HEK293 (cell line): ENCODE results near the gene KIAA0513.

Experiments used
- CTCF ChIA-PET: fragments of 350-600 bp; formaldehyde crosslinking; extraction: SDS; loops from one replicate; lab custom pipeline; 2021; ENCODE audit warnings: antibody characterized with exemption; lab: Yijun Ruan, JAX
- POLR2A ChIA-PET: fragments of 300-600 bp; formaldehyde crosslinking; extraction: SDS; loops from one replicate; lab custom pipeline; 2020; ENCODE audit warnings: antibody characterized with exemption, inconsistent platforms; lab: Yijun Ruan, JAX
- H3K27ac ChIP-seq: fragments of 200-500 bp; sonication (Bioruptor generic); 2 replicates; pipeline ENCODE4 v1.5.1; 2014; ENCODE audit warnings: low read depth, low read length, control low read depth, inconsistent platforms; ENCODE audit errors: extremely low read depth
- H3K36me3 ChIP-seq, 2 experiments: fragments of 200-500 bp in 1 of 2; sonication (Bioruptor generic) in 1 of 2; 1 replicate in 1 of 2; 2 replicates in 1 of 2; pipeline ENCODE4 v1.5.1; 2014 to 2017; ENCODE audit warnings: inconsistent platforms in 2 of 2, low read length in 2 of 2; ENCODE audit not compliant: control insufficient read depth in 2 of 2, insufficient read depth in 1 of 2
- H3K4me1 ChIP-seq: fragments of 200-500 bp; sonication (Bioruptor generic); 2 replicates; pipeline ENCODE4 v1.5.1; 2014; ENCODE audit warnings: mild to moderate bottlenecking, low read length, inconsistent platforms; ENCODE audit not compliant: control insufficient read depth, insufficient read depth
- H3K4me3 ChIP-seq: 2 replicates; pipeline ENCODE4 v1.5.1; 2011; ENCODE audit warnings: low read depth, mild to moderate bottlenecking, control low read depth, low read length, moderate library complexity
- H3K9me3 ChIP-seq: fragments of 200-500 bp; sonication (Bioruptor generic); 2 replicates; pipeline ENCODE4 v1.5.1; 2014; ENCODE audit warnings: low read depth, low read length, inconsistent platforms; ENCODE audit not compliant: control insufficient read depth, insufficient read depth
- HOXA7 ChIP-seq: sonication (generic); formaldehyde crosslinking; IDR thresholded peaks from 2 replicates; pipeline ENCODE4 v1.8.1; 2022; ENCODE audit warnings: missing genetic modification reagents, borderline replicate concordance
- KLF10 ChIP-seq: fragments of 450-650 bp; IDR thresholded peaks from 2 replicates; pipeline ENCODE4 v1.5.1; 2018; ENCODE audit warnings: missing biosample characterization, mild to moderate bottlenecking, missing genetic modification characterization
- SALL2 ChIP-seq: fragments of 450-650 bp; formaldehyde crosslinking; IDR thresholded peaks from 2 replicates; pipeline ENCODE4 v1.5.0; 2017; ENCODE audit warnings: missing biosample characterization, mild to moderate bottlenecking, missing genetic modification characterization, borderline replicate concordance
- TCF7L2 ChIP-seq: IDR thresholded peaks from 2 replicates; pipeline ENCODE4 v1.6.1; 2011; ENCODE audit warnings: low read depth, mild to moderate bottlenecking, inconsistent platforms, low read length, moderate library complexity, borderline replicate concordance
- TSHZ1 ChIP-seq: fragments of 450-650 bp; formaldehyde crosslinking; IDR thresholded peaks from 2 replicates; pipeline ENCODE4 v1.5.1; 2016; ENCODE audit warnings: missing biosample characterization, missing genetic modification characterization, borderline replicate concordance
- YY1 ChIP-seq: fragments of 450-650 bp; formaldehyde crosslinking; IDR thresholded peaks from 2 replicates; pipeline ENCODE4 v1.5.1; 2018; ENCODE audit warnings: missing biosample characterization, missing genetic modification characterization
- ZNF10 ChIP-seq: fragments of 450-650 bp; formaldehyde crosslinking; IDR thresholded peaks from 2 replicates; pipeline ENCODE4 v1.5.1; 2017; ENCODE audit warnings: missing biosample characterization, missing genetic modification characterization
- ZNF133 ChIP-seq: fragments of 450-650 bp; formaldehyde crosslinking; IDR thresholded peaks from 2 replicates; pipeline ENCODE4 v1.5.1; 2016; ENCODE audit warnings: missing biosample characterization, missing genetic modification characterization
- ZNF16 ChIP-seq: fragments of 450-650 bp; formaldehyde crosslinking; IDR thresholded peaks from 2 replicates; pipeline ENCODE4 v1.5.1; 2016; ENCODE audit warnings: low read depth, missing biosample characterization, missing genetic modification characterization
- ZNF202 ChIP-seq: fragments of 450-650 bp; formaldehyde crosslinking; IDR thresholded peaks from 2 replicates; pipeline ENCODE4 v1.5.1; 2016; ENCODE audit warnings: missing biosample characterization, missing genetic modification characterization, borderline replicate concordance
- ZNF23 ChIP-seq: fragments of 450-650 bp; formaldehyde crosslinking; IDR thresholded peaks from 2 replicates; pipeline ENCODE4 v1.5.1; 2016; ENCODE audit warnings: missing biosample characterization, missing genetic modification characterization, borderline replicate concordance
- ZNF24 ChIP-seq: fragments of 450-650 bp; formaldehyde crosslinking; IDR thresholded peaks from 2 replicates; pipeline ENCODE4 v1.5.1; 2016; ENCODE audit warnings: missing biosample characterization, missing genetic modification characterization
- ZNF248 ChIP-seq: fragments of 450-650 bp; formaldehyde crosslinking; IDR thresholded peaks from 2 replicates; pipeline ENCODE4 v1.5.1; 2017; ENCODE audit warnings: missing biosample characterization, missing genetic modification characterization
- ZNF274 ChIP-seq, 2 experiments: fragments of 200-500 bp in 1 of 2; fragments of 450-650 bp in 1 of 2; sonication (Bioruptor generic) in 1 of 2; formaldehyde crosslinking in 1 of 2; IDR thresholded peaks; 2 replicates each; pipeline versions ENCODE4 v1.5.1 to v1.6.1; 2014 to 2016; ENCODE audit warnings: borderline replicate concordance in 1 of 2, inconsistent platforms in 1 of 2, low read length in 1 of 2, missing biosample characterization in 1 of 2, missing genetic modification characterization in 1 of 2
- ZNF341 ChIP-seq: fragments of 450-650 bp; formaldehyde crosslinking; IDR thresholded peaks from 2 replicates; pipeline ENCODE4; 2016; ENCODE audit warnings: low read depth, missing biosample characterization, missing genetic modification characterization
- ZNF423 ChIP-seq: fragments of 450-650 bp; formaldehyde crosslinking; IDR thresholded peaks from 2 replicates; pipeline ENCODE4 v1.5.1; 2016; ENCODE audit warnings: missing biosample characterization, missing genetic modification characterization
- ZNF473 ChIP-seq: fragments of 450-650 bp; formaldehyde crosslinking; IDR thresholded peaks from 2 replicates; pipeline ENCODE4 v1.5.1; 2017; ENCODE audit warnings: missing biosample characterization, missing genetic modification characterization
- ZNF521 ChIP-seq: fragments of 450-650 bp; formaldehyde crosslinking; IDR thresholded peaks from 2 replicates; pipeline ENCODE4 v1.5.1; 2017; ENCODE audit warnings: missing biosample characterization, mild to moderate bottlenecking, missing genetic modification characterization
- ZNF549 ChIP-seq: fragments of 450-650 bp; IDR thresholded peaks from 2 replicates; pipeline ENCODE4 v1.5.1; 2018; ENCODE audit warnings: missing biosample characterization, missing genetic modification characterization, mild to moderate bottlenecking, inconsistent platforms, moderate library complexity
- ZNF585B ChIP-seq: fragments of 450-650 bp; formaldehyde crosslinking; IDR thresholded peaks from 2 replicates; pipeline ENCODE4 v1.5.1; 2016; ENCODE audit warnings: missing biosample characterization, missing genetic modification characterization
- ZNF654 ChIP-seq: fragments of 450-650 bp; formaldehyde crosslinking; IDR thresholded peaks from 2 replicates; pipeline ENCODE4 v1.5.1; 2016; ENCODE audit warnings: low read depth, missing biosample characterization, missing genetic modification characterization
- ZNF660 ChIP-seq: fragments of 450-650 bp; IDR thresholded peaks from 2 replicates; pipeline ENCODE4 v1.5.1; 2018; ENCODE audit warnings: missing biosample characterization, mild to moderate bottlenecking, missing genetic modification characterization
- ZNF701 ChIP-seq: fragments of 450-650 bp; formaldehyde crosslinking; IDR thresholded peaks from 2 replicates; pipeline ENCODE4 v1.5.1; 2016; ENCODE audit warnings: missing biosample characterization, missing genetic modification characterization
- ZNF76 ChIP-seq: fragments of 450-650 bp; formaldehyde crosslinking; IDR thresholded peaks from 2 replicates; pipeline ENCODE4; 2016; ENCODE audit warnings: low read depth, missing biosample characterization, missing genetic modification characterization, borderline replicate concordance
- ZNF768 ChIP-seq: fragments of 450-650 bp; formaldehyde crosslinking; IDR thresholded peaks from 2 replicates; pipeline ENCODE4 v1.5.1; 2018; ENCODE audit warnings: missing biosample characterization, mild to moderate bottlenecking, missing genetic modification characterization
- ZNF776 ChIP-seq: fragments of 450-650 bp; formaldehyde crosslinking; IDR thresholded peaks from 2 replicates; pipeline ENCODE4 v1.5.0; 2017; ENCODE audit warnings: missing biosample characterization, missing genetic modification characterization, borderline replicate concordance
- ZNF777 ChIP-seq: fragments of 450-650 bp; formaldehyde crosslinking; IDR thresholded peaks from 2 replicates; pipeline ENCODE4 v1.5.1; 2017; ENCODE audit warnings: missing biosample characterization, missing genetic modification characterization, borderline replicate concordance
- ZXDB ChIP-seq: fragments of 450-650 bp; formaldehyde crosslinking; IDR thresholded peaks from 2 replicates; pipeline ENCODE4 v1.5.1; 2016; ENCODE audit warnings: missing biosample characterization, missing genetic modification characterization
- TF ChIP-seq, protein P1 (sequence below): fragments of 450-650 bp; IDR thresholded peaks from 2 replicates; pipeline ENCODE4 v1.5.1; 2018; ENCODE audit warnings: missing biosample characterization, mild to moderate bottlenecking, missing genetic modification characterization

Gene KIAA0513

DNA sequence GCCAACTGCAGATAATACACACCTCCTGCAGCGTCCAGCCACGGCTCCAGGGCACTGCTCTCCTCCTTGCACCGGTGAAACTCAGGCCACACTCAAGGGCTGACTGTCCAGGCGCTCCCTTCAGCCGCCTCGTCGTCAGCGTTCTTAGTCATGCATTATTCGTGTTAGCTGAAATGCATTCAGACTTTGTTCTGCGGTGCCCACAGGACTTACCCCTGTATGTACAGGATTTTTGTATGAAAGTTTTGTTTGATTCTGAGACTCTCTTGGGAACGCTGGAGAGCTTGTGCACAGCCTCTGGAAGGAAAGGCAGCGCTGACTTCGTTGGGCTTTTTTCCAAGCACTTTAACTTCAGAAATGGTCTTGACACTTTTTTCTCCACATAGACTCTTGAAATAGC, 62.6 kb downstream of the KIAA0513 start:
- H3K36me3 ChIP-seq: peaks cover 0 to 7% of the 10 kb centered on the region in 2 experiments; a peak in 1 of 3 replicates
- no peaks in the 10 kb centered on the region for H3K9me3 ChIP-seq
- peaks cover 2% of the 10 kb centered on the region; the same call in 1 of the 2 replicates for H3K4me1 ChIP-seq
- POLR2A ChIA-PET: no interaction called here
- no peak overlapping the region for H3K4me3 ChIP-seq
- TF ChIP-seq ZNF777 (no peak), ZNF248 (tag by site-specific recombination) (no peak), ZNF10 (tag by site-specific recombination) (no peak), ZNF16 (tag by site-specific recombination) (no peak), ZNF585B (tag by site-specific recombination) (no peak), YY1 (tag by site-specific recombination) (no peak), ZNF274 (IDR thresholded peaks at IDR 0.05; ENCODE audit: low read length) (no peak), ZNF274 (tag by site-specific recombination; IDR thresholded peaks at IDR 0.05; ENCODE audit: borderline replicate concordance) (no peak), TCF7L2 (no peak), ZNF76 (tag by site-specific recombination) (no peak), ZNF341 (tag by site-specific recombination) (no peak), ZNF133 (tag by site-specific recombination) (no peak), ZNF202 (tag by site-specific recombination) (no peak), ZNF654 (tag by site-specific recombination) (no peak), ZNF549 (tag by site-specific recombination) (no peak), ZNF473 (tag by site-specific recombination) (no peak), ZXDB (no peak), SALL2 (tag by site-specific recombination) (no peak)
- TF ChIP-seq, protein P1, sequence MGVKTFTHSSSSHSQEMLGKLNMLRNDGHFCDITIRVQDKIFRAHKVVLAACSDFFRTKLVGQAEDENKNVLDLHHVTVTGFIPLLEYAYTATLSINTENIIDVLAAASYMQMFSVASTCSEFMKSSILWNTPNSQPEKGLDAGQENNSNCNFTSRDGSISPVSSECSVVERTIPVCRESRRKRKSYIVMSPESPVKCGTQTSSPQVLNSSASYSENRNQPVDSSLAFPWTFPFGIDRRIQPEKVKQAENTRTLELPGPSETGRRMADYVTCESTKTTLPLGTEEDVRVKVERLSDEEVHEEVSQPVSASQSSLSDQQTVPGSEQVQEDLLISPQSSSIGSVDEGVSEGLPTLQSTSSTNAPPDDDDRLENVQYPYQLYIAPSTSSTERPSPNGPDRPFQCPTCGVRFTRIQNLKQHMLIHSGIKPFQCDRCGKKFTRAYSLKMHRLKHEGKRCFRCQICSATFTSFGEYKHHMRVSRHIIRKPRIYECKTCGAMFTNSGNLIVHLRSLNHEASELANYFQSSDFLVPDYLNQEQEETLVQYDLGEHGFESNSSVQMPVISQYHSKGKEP (tag by site-specific recombination): no peak
- CTCF ChIA-PET: interaction anchor here (0.9 kb wide), 1 partner anchor 207 kb away, joined by 8 read pairs; no protein-coding TSS in a partner anchor
- H3K27ac ChIP-seq: no peak overlapping the region

DNA sequence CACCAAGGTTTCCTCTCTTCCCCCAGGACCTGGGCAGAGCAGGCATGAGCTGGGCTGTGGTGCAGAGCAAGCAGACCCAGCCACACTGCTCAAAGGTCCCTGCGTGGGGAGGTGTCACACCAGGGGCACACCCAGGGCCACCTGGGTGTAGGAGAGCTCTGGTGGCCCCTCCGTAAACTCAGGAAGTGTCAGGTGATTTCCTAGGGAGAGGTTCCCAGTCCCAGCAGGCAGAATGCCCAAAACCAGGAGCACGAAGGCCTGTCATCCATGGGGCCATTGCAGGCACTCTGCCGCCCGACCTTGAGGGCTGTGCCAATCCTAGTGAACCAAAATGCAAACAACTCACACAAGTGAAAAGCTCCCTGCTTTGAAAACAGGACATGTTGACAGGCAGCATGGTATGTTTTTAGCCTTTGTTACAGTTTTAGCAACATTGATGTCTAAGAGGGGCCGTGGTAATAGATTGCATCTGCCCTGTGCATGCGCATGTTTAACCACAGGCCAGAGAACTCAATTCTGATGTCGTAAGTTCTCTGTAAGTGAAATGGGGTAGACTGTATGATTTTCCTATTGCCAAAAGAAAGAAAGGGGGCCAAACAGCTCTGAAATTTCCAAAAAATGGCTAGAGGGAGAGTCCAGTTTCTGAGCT, 63.4 kb downstream of the KIAA0513 start:
- ChIA-PET CTCF (interaction anchor here (0.6 to 0.9 kb wide), 2 partner anchors 207 to 338 kb away, joined by 3 to 8 read pairs; no protein-coding TSS in a partner anchor), POLR2A (interaction anchor here (0.9 kb wide), 1 partner anchor 96 kb away, joined by 3 read pairs; no protein-coding TSS in a partner anchor)
- no peak overlapping the region for H3K4me3 ChIP-seq
- no peaks in the 10 kb centered on the region for H3K9me3 ChIP-seq
- peaks cover 2% of the 10 kb centered on the region; the same call in 1 of the 2 replicates for H3K4me1 ChIP-seq
- no peak overlapping the region for H3K27ac ChIP-seq
- peaks cover 0 to 7% of the 10 kb centered on the region in 2 experiments; a peak in 1 of 3 replicates for H3K36me3 ChIP-seq
- TF ChIP-seq TSHZ1 (no peak), ZXDB (no peak), ZNF423 (tag by site-specific recombination) (no peak), ZNF660 (tag by site-specific recombination) (no peak), ZNF521 (tag by site-specific recombination) (no peak), ZNF585B (tag by site-specific recombination) (no peak), ZNF776 (no peak), ZNF23 (tag by site-specific recombination) (no peak), ZNF24 (tag by site-specific recombination) (no peak), HOXA7 (CRISPR knock-in tag) (no peak), KLF10 (tag by site-specific recombination) (no peak), ZNF701 (tag by site-specific recombination) (no peak), ZNF768 (tag by site-specific recombination) (no peak)
